ENCODE results near the gene DOCK1. TPM values are rescaled to one million over a fixed set of nuclear protein-coding genes. Genes with fewer than 3 reads are reported as not detected.

The DOCK1 gene
- total RNA-seq, 6 experiments from 2014 or later, result 50.6 to 59.9 (median 54.7) TPM

DNA sequence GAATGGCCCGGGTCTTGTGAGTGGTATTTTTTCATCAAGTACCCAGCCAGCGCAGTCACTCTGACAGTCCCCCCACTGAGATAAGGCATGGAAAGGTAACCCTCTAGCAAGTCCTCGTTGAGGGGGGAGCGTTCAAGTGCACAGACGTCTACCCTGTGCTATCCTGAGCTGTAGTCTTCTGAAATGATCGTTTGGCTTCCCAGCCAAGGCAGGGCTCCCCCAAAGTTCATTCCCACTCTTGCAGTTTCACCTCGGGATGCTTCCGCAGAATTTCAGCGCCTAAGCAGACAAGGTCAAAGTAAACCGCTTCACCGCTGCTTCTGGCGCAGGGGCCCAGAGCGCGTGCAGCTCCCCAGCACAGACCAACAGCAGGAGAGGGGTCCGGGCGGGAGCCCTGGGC lies 289.4 kb downstream of the DOCK1 start:
- no peak for DNase-seq
- Mint-ChIP-seq H3K27me3 (ENCODE audit: insufficient read depth) (peaks cover 2% of the 10 kb centered on the region), H3K27ac (no peak overlapping the region), H3K4me1 (ENCODE audit: low read depth) (peaks cover 15% of the 10 kb centered on the region), H3K36me3 (ENCODE audit: low read depth) (no peaks in the 10 kb centered on the region), H3K4me3 (no peak overlapping the region), H3K9me3 (no peaks in the 10 kb centered on the region)
- TF ChIP-seq, protein P1, sequence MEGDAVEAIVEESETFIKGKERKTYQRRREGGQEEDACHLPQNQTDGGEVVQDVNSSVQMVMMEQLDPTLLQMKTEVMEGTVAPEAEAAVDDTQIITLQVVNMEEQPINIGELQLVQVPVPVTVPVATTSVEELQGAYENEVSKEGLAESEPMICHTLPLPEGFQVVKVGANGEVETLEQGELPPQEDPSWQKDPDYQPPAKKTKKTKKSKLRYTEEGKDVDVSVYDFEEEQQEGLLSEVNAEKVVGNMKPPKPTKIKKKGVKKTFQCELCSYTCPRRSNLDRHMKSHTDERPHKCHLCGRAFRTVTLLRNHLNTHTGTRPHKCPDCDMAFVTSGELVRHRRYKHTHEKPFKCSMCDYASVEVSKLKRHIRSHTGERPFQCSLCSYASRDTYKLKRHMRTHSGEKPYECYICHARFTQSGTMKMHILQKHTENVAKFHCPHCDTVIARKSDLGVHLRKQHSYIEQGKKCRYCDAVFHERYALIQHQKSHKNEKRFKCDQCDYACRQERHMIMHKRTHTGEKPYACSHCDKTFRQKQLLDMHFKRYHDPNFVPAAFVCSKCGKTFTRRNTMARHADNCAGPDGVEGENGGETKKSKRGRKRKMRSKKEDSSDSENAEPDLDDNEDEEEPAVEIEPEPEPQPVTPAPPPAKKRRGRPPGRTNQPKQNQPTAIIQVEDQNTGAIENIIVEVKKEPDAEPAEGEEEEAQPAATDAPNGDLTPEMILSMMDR (IDR thresholded peaks at IDR 0.05), result no peak

DNA sequence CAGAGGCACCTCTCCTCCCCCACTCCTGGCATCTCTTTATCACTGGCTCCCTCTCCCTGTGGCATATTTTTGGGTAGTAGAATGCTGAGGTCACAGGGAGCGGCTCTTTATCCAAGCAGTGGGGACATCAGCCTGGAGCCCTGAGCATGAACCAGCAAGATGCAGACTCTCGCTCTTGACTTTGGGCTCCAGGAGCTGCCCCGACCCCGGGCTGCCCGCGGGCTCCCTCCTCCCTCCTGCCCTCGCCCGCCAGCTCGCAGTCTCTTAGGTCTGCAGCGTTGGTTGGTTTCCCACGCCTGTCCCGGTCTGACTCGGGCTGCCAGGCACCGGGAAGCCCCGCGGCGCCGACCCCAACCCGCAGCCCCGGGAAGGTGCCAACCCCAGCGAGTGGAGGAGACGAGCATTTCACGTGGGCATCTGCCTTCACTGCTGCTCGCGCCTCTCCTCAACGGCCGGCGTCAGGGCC lies 289.8 kb downstream of the DOCK1 start:
- peaks cover 15% of the 10 kb centered on the region for H3K4me1 Mint-ChIP-seq (ENCODE audit: low read depth)
- peak; percentile 4 for DNase-seq

DNA sequence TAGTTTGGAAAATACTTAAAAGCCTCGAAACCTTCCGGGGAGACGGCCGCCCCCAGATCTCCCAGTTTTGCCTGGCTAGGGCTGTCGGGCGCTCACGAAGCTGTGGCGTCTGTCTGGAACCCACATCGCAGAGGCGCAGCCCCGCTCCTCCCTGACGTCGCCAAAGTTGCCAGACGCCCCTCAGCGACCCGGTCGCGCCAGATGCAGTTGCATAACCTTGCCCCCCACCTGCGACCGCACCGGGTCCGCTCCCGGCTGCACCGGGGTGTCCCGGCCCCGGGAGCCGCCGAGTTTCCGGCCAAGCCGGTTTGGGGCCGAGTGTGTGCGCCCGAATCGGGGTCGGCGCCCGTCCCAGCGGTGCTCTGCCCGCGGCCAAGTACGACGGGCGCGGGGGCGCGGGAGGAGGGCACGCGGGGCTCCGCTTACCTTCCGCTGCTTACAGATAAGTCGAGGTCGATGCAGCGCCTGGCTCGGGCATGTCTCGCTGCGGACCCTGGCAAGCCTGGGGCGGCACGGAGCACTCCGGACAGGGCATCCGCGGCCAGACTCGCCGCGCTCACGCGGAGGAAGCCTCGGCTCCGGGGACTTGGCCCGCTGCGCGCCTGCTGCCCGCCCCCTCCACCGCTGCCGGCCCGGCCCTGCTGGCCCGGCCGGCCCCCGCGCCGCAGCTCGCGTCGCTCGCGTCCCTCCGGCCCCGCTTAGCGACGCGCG lies 290.5 kb downstream of the DOCK1 start:
- Mint-ChIP-seq H3K27ac (no peak overlapping the region), H3K9me3 (no peaks in the 10 kb centered on the region), H3K27me3 (ENCODE audit: insufficient read depth) (peaks cover 2% of the 10 kb centered on the region), H3K4me3 (peak overlapping the region; percentile 62), H3K36me3 (ENCODE audit: low read depth) (no peaks in the 10 kb centered on the region), H3K4me1 (ENCODE audit: low read depth) (peaks cover 15% of the 10 kb centered on the region)
- no peak for DNase-seq
- TF ChIP-seq, protein P1 (IDR thresholded peaks at IDR 0.05), result no peak

More for the DNA sequence above, 289.8 kb downstream of the DOCK1 start:
- TF ChIP-seq, protein P1 (IDR thresholded peaks at IDR 0.05), result no peak
- Mint-ChIP-seq H3K9me3 (no peaks in the 10 kb centered on the region), H3K27ac (no peak overlapping the region), H3K4me3 (peak overlapping the region; percentile 62), H3K27me3 (ENCODE audit: insufficient read depth) (peaks cover 2% of the 10 kb centered on the region), H3K36me3 (ENCODE audit: low read depth) (no peaks in the 10 kb centered on the region)

DNA sequence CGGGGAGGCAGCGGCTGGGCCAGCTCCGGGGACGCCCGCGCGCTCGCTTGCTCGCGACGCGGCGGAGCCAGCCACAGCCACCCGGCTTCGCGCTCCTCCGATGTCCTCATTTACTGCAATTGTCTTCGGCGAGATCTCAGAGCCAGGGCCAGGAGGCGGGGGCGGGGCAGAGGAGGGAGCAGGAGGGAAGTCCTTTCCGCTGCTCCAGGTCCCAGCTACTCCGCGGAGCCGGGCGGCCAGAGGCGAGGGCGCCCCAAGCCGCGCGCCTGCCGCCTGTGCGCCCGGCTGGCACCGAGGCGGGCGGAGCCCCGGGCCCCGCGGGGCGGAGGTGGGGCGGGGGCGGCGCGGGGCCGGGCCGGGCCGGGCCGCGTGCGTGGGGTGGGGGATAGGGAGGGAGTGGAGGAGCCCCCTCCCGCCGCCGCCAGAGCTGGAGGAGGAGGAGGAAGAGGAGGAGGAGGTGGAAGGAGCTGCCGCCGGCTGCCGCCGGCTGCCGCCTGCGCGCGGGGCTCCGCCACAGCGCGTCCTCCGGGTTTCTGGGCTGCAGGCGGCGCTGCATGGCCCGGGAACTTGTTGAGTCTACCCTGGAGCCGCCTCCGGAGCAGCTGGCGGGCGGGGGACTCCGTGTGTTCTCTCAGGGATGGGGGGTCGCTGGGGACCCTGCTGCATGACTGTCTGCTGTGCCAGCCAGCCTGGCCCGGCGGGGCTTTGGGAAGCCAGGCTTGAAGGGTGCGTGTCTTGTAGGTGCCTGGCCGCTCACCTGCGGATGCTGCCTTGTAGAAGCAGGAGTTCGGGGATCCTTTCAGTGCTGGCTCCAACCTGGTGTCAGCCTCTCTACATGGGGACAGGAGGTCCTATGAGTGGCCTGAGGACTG lies 291.3 kb downstream of the DOCK1 start, which contains the start of gene INSYN2A:
TSS of gene INSYN2A (minus strand) at position 310 of the 872 bp plus-strand sequence. CDS start 20,196 bp downstream, outside the sequence.
- no peaks in the 10 kb centered on the region for H3K9me3 Mint-ChIP-seq
- H3K36me3 Mint-ChIP-seq (ENCODE audit: low read depth), result no peaks in the 10 kb centered on the region
- peaks cover 15% of the 10 kb centered on the region for H3K4me1 Mint-ChIP-seq (ENCODE audit: low read depth)
- H3K27me3 Mint-ChIP-seq (ENCODE audit: insufficient read depth), result peaks cover 2% of the 10 kb centered on the region
- H3K27ac Mint-ChIP-seq, result 0 out of 2 replicates have a peak within 1 kb of the TSS, but pooled peaks have one; percentile 33
- TF ChIP-seq, protein P1 (IDR thresholded peaks at IDR 0.05), result peak; percentile 59
- DNase-seq, result peak; percentile 20
- peak within 1 kb of the TSS; percentile 87 for H3K4me3 Mint-ChIP-seq

DNA sequence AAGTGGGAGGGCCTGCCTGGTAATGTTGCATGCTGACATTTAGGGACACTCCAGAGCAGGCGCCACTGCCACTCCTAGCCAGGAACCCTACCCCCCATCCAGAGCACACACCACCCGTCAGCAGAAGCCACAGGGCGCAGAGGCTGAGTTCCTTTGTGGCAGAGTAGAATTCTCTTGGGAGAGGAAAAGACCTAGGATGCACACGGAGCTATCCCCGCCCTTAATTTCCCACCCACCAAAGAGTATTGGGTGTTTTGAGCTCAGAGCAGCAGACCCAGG lies 291.9 kb downstream of the DOCK1 start:
- Mint-ChIP-seq H3K27me3 (ENCODE audit: insufficient read depth) (peaks cover 2% of the 10 kb centered on the region), H3K4me3 (peak overlapping the region; percentile 87), H3K36me3 (ENCODE audit: low read depth) (no peaks in the 10 kb centered on the region), H3K4me1 (ENCODE audit: low read depth) (peaks cover 15% of the 10 kb centered on the region), H3K9me3 (no peaks in the 10 kb centered on the region), H3K27ac (no peak overlapping the region)
- no peak for DNase-seq
- TF ChIP-seq, protein P1 (IDR thresholded peaks at IDR 0.05), result no peak

Measured in HFFc6 (cell line).